Panc1 (cell line): ENCODE measurements around the gene ADGRD1. TPM values are rescaled to one million over a fixed set of nuclear protein-coding genes. Genes with fewer than 3 reads are reported as not detected.

Experiments
- ATAC-seq: fragments of 200-7000 bp; cut with Tn5 transposase; 2 replicates; pipeline ENCODE4 v1.9.1; 2020; ENCODE audit warnings: mild to moderate bottlenecking, moderate library complexity
- BruUV-seq: library from RNA; stranded (reverse); fragments of 400-500 nt; replicated peaks from 2 replicates; lab custom pipeline; 2021; lab: Mats Ljungman, UMichigan
- CTCF ChIA-PET: fragments of 300-600 bp; sonication (Branson Sonifier 250); formaldehyde crosslinking; loops from one replicate; lab custom pipeline; 2022; ENCODE audit warnings: antibody characterized with exemption; lab: Charles Lee
- POLR2A ChIA-PET: fragments of 300-600 bp; sonication (Branson Sonifier 250); formaldehyde crosslinking; loops from one replicate; lab custom pipeline; 2022; ENCODE audit warnings: antibody characterized with exemption; lab: Charles Lee
- DNase-seq: peaks from one replicate; pipeline ENCODE4 v3.0.0-alpha.2; 2010; ENCODE audit warnings: low read depth, low spot score
- H3K27ac ChIP-seq: 2 replicates; pipeline ENCODE4 v1.5.1; 2011; ENCODE audit warnings: mild to moderate bottlenecking, low read length, inconsistent platforms
- H3K27me3 ChIP-seq: fragments of 200-500 bp; sonication (Bioruptor generic); 2 replicates; pipeline ENCODE4 v1.6.0; 2014; ENCODE audit warnings: low read length, inconsistent platforms; ENCODE audit not compliant: control insufficient read depth, insufficient read depth
- H3K36me3 ChIP-seq: fragments of 200-500 bp; sonication (Bioruptor generic); 2 replicates; pipeline ENCODE4 v1.5.1; 2014; ENCODE audit warnings: inconsistent platforms, mild to moderate bottlenecking, low read length, moderate library complexity; ENCODE audit not compliant: control insufficient read depth, insufficient read depth
- H3K4me1 ChIP-seq: 2 replicates; pipeline ENCODE4 v1.5.1; 2011; ENCODE audit warnings: inconsistent platforms, mild to moderate bottlenecking, low read length, moderate library complexity; ENCODE audit not compliant: control insufficient read depth, insufficient read depth
- H3K4me3 ChIP-seq, 2 experiments: 2 replicates each; pipeline ENCODE4 v1.5.1; 2011 to 2012; ENCODE audit warnings: low read depth in 2 of 2, low read length in 2 of 2, mild to moderate bottlenecking in 2 of 2, inconsistent platforms in 1 of 2, moderate library complexity in 1 of 2
- H3K9me3 ChIP-seq: fragments of 200-500 bp; sonication (Bioruptor generic); 2 replicates; pipeline ENCODE4 v1.5.1; 2014; ENCODE audit warnings: low read depth, mild to moderate bottlenecking, inconsistent platforms, low read length, moderate library complexity; ENCODE audit not compliant: control insufficient read depth, insufficient read depth
- POLR2AphosphoS5 ChIP-seq: IDR thresholded peaks from 2 replicates; pipeline ENCODE4 v1.6.1; 2012; ENCODE audit warnings: mild to moderate bottlenecking, low read depth, low read length, moderate library complexity
- TCF7L2 ChIP-seq: IDR thresholded peaks from 2 replicates; pipeline ENCODE4 v1.6.1; 2011; ENCODE audit warnings: mild to moderate bottlenecking, low read depth, low read length, inconsistent platforms
- in situ Hi-C: cut with HindIII; loops from 2 replicates; pipeline ENCODE4 v1.10.0; 2016; ENCODE audit warnings: low sequenced_read_pairs, low pct_unique_long_range_greater_than_20kb
- intact Hi-C: fragments of 100-400 bp; cut with micrococcal nuclease; formaldehyde crosslinking; loops from one replicate; pipeline ENCODE4 v1.10.0; 2022; ENCODE audit not compliant: unreplicated experiment
- total RNA-seq: library from RNA; stranded (reverse); gene quantifications from one replicate; pipeline ENCODE4 v1.2.1, GENCODE V29; 2021; ENCODE audit not compliant: unreplicated experiment
- TF ChIP-seq, protein P1 (sequence below), 2 experiments: IDR thresholded peaks; 2 replicates each; pipeline ENCODE4 v1.6.1; 2011 to 2012; ENCODE audit warnings: low read depth in 2 of 2, control low read depth in 1 of 2, low read length in 1 of 2, mild to moderate bottlenecking in 1 of 2, moderate library complexity in 1 of 2; ENCODE audit not compliant: insufficient read depth in 1 of 2
- TF ChIP-seq, protein P2 (sequence below): fragments of 450-650 bp; IDR thresholded peaks from 2 replicates; pipeline ENCODE4 v1.5.1; 2017; ENCODE audit warnings: mild to moderate bottlenecking

The ADGRD1 gene
- total RNA-seq, 1 experiment from 2014 or later = 0.21 TPM

DNA sequence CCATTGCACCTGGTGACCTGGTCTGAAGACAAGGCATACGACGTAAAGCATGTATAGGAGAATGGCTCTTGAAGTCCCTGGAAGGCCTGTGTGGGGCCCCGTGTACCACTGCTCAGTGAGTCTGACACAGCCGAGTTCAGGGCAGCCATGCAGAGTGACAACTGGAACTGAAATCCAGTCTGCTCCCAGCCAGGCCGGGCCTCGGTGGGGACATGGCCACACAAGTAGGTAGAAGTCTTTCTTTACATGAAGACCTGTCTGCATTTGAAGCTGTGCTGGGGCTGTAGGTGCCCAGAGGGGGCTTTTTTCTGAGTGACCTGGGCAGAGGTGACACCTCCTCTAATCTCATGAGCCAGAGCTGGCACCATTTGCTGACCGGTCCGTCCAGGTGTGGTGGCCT, 35.7 kb downstream of the ADGRD1 start:
- H3K4me3 ChIP-seq = no peak overlapping the region
- POLR2A ChIA-PET = no interaction called here
- CTCF ChIA-PET = no interaction called here
- intact Hi-C loops (no loop called here), in situ Hi-C loops (no loop called here)
- DNase-seq (no peak), ATAC-seq (no peak)
- H3K27ac ChIP-seq = no peak overlapping the region
- H3K27me3 ChIP-seq = peaks cover 16% of the 10 kb centered on the region
- H3K9me3 ChIP-seq = no peaks in the 10 kb centered on the region
- no TSS peak for BruUV-seq
- H3K4me1 ChIP-seq = no peaks in the 10 kb centered on the region
- no peaks in the 10 kb centered on the region for H3K36me3 ChIP-seq
- TF ChIP-seq, protein P1, sequence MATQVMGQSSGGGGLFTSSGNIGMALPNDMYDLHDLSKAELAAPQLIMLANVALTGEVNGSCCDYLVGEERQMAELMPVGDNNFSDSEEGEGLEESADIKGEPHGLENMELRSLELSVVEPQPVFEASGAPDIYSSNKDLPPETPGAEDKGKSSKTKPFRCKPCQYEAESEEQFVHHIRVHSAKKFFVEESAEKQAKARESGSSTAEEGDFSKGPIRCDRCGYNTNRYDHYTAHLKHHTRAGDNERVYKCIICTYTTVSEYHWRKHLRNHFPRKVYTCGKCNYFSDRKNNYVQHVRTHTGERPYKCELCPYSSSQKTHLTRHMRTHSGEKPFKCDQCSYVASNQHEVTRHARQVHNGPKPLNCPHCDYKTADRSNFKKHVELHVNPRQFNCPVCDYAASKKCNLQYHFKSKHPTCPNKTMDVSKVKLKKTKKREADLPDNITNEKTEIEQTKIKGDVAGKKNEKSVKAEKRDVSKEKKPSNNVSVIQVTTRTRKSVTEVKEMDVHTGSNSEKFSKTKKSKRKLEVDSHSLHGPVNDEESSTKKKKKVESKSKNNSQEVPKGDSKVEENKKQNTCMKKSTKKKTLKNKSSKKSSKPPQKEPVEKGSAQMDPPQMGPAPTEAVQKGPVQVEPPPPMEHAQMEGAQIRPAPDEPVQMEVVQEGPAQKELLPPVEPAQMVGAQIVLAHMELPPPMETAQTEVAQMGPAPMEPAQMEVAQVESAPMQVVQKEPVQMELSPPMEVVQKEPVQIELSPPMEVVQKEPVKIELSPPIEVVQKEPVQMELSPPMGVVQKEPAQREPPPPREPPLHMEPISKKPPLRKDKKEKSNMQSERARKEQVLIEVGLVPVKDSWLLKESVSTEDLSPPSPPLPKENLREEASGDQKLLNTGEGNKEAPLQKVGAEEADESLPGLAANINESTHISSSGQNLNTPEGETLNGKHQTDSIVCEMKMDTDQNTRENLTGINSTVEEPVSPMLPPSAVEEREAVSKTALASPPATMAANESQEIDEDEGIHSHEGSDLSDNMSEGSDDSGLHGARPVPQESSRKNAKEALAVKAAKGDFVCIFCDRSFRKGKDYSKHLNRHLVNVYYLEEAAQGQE (IDR thresholded peaks at IDR 0.05; ENCODE audit: insufficient read depth in 1 of 2, low read depth in 2 of 2, low read length in 1 of 2) = no peak
- TF ChIP-seq, protein P2, sequence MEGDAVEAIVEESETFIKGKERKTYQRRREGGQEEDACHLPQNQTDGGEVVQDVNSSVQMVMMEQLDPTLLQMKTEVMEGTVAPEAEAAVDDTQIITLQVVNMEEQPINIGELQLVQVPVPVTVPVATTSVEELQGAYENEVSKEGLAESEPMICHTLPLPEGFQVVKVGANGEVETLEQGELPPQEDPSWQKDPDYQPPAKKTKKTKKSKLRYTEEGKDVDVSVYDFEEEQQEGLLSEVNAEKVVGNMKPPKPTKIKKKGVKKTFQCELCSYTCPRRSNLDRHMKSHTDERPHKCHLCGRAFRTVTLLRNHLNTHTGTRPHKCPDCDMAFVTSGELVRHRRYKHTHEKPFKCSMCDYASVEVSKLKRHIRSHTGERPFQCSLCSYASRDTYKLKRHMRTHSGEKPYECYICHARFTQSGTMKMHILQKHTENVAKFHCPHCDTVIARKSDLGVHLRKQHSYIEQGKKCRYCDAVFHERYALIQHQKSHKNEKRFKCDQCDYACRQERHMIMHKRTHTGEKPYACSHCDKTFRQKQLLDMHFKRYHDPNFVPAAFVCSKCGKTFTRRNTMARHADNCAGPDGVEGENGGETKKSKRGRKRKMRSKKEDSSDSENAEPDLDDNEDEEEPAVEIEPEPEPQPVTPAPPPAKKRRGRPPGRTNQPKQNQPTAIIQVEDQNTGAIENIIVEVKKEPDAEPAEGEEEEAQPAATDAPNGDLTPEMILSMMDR = no peak

DNA sequence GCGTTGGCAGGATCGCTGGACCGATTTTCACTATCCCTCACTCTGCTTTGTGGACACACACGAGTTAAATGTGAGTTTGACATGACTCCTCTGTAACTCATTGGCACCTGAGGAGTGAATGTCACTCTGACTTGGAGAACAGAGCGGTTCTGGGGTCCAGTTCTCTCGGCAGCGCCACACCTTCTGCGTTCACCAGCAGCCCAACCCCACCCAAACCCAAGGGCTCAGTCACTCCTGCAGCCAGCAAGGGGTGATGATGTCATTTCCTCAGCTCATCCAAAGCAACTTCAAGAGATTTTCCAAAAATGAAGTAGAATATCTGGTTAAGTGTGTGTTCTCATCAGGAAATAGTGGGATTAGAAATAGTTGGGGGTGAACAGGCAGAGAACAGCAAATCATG, 36.3 kb downstream of the ADGRD1 start:
- POLR2A ChIA-PET = interaction anchor here (0.5 kb wide), 1 partner anchor 498 kb away, joined by 3 read pairs; no protein-coding TSS in a partner anchor
- in situ Hi-C loops = no loop called here
- no peak for ATAC-seq
- Histone ChIP-seq H3K4me3 (no peak overlapping the region), H3K27me3 (peaks cover 16% of the 10 kb centered on the region), H3K9me3 (no peaks in the 10 kb centered on the region), H3K27ac (no peak overlapping the region), H3K36me3 (no peaks in the 10 kb centered on the region), H3K4me1 (no peaks in the 10 kb centered on the region)
- TF ChIP-seq TCF7L2 (no peak), POLR2AphosphoS5 (no peak)
- TF ChIP-seq, protein P1 (IDR thresholded peaks at IDR 0.05; ENCODE audit: insufficient read depth in 1 of 2, low read depth in 2 of 2, low read length in 1 of 2) = no peak
- CTCF ChIA-PET = no interaction called here
- BruUV-seq = no TSS peak
- intact Hi-C loops = no loop called here
- DNase-seq = no peak
